ENCODE measurements around the gene BCR.

DNA sequence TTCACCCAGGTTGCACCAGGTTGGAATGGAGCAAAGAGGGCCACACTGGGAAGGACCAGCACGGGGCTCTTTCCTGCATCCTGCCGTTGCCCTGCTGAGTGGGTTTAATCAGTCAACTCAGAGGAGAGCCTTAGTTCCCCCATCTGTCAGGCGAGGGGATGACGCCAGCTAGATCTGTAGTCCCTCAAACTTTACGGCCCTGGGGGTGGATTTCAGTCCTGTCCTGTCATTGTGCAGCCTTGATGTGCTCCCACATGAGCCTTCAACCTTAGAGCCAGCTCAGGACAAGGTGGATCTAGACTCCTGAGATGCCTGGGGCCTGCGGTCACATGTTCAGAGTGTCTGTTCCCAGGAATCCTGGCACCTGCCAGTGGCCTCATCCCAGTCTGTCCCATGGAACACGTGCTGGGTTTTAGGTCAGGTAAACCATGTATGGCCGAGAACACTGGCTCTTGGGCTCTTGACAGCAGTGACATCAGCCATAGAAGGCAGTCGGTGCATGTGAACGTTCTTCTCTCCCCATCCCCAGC lies 104.3 kb downstream of the BCR start:
- TF ChIP-seq CTCF (IDR thresholded peaks at IDR 0.05): no peak
- no peak for TF ChIP-seq POLR2A (IDR thresholded peaks at IDR 0.05)
